NCI-H524 treated with DMSO at 0.1 percent for 48 hours (cell line): ENCODE data around the gene HES1.
"Not testable (repeated sequence)": the region's sequence is repeated elsewhere in the genome, so short reads cannot be mapped to it uniquely, and the experiment has no call there.

Experiments used
- DNase-seq: peaks from one replicate; lab custom pipeline; 2025; lab: John Stamatoyannopoulos, UW

HES1 gene

DNA sequence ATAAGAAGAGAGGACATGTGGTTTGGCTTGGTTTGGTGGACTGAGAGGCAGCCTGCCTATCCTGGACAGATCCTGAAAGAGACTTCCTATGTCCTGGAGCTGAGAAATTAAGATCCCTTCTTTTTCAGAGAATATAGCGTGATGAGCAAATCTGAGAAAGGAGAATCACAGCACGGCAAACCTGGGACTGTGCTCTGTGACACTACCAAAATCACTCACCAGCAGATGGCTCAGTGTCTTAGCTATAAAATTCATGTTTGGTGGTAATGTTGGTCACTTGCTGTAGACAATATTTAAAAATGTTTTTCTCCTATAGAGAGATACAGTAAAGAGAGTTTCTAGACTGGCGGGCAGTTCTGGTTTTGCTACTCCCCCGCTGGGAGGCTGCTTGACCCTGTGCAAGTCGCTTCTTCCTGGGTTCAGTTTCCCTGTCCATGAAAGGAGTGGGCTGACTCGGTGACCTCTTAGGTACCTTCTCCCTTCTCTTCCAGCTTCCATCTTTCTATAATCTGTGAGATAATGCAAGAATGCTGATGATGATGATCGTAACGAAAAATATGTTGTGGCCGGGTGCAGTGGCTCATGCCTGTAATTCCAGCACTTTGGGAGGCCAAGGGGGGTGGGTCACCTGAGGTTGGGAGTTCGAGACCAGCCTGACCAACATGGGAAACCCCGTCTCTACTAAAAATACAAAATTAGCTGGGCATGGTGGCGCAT lies 7.6 kb upstream of the HES1 start:
- DNase-seq: no peak

DNA sequence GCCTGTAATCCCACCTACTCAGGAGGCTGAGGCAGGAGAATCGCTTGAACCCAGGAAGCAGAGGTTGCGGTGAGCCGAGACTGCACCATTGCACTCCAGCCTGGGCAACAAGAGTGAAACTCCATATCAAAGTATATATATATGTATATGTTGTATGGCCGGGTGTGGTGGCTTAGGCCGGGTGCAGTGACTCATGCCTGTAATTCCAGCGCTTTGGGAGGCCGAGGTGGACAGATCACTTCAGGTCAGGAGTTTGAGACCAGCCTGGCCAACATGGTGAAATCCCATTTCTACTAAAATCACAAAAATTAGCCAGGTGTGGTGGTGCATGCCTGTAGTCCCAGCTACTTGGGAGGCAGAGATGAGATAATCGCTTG lies 7.0 kb upstream of the HES1 start:
- not testable (repeated sequence) for DNase-seq

DNA sequence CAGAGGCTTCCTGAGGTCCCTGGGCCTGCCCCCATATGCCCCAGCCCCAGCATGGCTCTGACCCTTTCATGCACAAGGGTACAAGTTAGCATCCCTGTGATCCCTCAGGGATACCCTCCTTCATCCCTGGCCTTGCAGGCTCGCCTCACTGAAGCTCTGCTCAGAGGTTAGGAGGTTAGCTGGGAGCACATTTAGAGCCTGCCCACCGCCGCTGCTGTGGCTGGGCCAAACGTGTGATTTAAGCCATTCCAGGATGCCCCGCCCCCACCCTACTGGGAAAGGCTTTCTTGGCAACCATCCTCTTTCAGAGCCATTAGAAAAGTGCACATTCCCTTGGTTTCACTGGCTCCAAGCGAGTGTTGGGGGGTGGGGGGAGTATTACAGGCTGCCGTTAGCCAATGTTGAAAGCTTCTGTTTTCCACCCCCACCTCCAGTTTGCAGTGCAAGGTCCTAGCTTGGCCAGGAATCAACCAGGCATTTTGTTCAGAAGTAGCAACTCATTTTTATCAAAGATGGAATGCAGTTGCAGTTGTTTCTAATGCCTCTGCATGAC lies 6.3 kb upstream of the HES1 start:
- DNase-seq: no peak

DNA sequence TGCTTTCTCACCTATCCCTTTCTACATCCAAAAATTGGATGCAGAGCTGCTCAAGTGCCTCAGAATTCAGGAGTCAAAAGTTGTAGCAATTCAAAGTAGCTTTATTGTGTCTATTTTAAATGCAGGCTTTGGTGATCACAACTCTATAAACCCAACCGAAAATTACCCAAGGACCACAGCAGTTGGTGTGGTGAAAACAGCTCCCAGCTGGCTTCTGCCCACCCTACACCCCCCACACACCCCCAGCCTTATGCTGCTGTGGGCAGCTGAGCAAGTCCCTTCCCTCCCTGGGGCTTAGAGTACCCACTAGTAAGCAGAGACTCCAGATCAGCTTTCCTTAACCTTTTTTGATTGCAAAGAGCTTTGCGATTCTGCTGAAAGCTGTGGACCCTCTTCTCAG lies 5.8 kb upstream of the HES1 start:
- DNase-seq: peak; percentile 44

DNA sequence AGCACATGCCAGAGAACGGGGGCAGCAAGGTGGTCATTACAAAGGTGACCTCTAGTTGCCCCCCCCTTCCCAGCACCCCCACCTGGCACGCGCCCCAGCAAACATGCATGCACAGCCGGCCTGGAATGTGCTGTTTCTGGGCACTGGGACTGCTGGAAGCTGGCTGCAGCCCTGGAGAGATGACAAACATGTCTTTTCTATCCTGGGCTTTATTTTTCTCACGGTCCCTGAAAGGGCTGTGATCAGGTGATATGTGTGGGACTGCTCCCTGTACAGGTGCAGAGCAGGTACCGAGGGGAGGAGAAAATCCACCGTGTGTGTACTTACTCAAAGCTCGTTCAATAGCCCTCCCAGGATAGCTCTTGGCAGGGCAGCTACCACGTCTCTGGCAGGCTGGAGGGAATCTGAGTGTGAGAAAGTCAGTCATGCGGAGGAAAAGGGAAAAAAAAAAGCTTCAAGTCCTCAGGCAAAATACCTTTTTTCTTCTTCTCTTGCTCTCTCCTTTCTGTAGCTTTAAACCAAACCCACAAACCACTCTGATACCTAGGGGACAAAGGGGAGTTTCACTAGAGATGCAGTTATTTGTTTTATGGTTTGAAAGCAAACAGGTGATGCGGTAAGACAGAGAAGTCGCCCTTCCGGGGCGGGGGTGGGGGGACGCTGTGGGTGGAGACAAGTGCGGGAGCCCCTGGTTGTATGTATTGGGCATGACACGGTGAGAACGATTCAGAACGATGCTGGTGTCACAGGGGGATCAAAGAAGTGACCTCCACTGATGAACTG lies 5.0 kb upstream of the HES1 start:
- DNase-seq: no peak

DNA sequence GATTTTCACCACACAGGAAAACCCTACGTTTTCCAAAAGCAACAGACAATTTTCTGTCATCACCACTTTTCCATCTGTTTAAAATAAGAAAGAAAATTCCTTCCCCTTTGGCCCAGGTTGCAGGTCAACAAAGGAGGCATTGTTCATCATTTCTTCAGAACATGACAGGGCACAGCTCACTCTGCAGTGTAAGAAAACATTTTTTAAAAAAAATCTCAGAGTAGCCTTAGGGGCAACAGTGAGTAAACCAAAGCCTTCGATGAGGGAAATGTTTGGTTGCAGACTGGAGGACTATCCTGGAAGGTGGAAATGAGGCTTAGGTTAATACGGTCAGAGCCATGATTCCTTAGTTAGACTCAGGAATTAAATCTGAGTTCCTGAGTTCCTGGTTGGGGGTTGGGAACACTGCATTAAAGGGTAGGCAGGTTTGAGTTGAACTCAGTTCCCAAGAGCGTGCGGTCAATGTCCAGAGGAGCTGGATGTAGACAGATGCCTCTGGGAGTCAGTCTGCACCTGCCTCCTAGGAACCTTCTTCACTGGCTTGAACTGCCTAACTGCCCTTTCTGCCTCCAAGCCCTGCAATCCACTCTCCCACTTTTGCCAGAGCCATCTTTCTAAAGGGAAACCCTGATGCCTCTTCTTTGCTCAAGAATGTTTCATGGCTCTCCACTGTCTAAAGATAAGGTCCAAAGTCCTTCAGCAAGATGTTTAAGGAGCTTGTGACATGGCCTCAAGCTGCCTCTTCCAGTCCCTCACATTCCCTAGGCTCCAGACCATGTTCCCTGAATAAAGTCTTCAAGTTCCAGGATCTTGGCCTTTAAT lies 3.3 kb upstream of the HES1 start:
- DNase-seq: no peak

DNA sequence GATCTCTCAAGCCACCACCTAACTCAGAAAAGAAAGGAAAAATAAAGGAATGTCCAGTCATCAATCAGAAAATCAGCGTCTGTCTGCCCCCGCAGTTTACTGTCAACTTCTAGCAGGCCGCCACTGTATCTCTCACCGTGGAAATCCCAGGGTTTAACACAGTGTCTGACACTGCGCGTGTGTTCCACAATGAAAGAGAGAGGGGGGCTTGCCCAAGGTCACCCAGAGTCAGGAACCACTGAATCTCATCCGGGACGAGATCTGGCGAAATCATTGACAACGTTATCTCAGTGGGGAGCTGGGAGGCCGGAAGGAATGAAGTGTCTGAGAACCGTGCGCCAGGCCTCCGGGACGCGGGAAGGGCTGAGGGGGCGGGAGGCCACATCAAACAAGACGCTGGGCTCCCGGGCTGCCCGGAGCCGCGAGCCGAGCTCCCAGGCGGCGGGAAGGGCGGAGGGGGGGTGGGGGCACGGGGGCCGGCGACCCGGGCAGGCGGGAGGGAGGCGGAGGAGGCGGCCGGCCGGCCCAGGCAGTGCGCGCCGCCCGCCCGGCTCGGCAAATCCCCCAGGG lies 2.2 kb upstream of the HES1 start:
- DNase-seq: no peak

DNA sequence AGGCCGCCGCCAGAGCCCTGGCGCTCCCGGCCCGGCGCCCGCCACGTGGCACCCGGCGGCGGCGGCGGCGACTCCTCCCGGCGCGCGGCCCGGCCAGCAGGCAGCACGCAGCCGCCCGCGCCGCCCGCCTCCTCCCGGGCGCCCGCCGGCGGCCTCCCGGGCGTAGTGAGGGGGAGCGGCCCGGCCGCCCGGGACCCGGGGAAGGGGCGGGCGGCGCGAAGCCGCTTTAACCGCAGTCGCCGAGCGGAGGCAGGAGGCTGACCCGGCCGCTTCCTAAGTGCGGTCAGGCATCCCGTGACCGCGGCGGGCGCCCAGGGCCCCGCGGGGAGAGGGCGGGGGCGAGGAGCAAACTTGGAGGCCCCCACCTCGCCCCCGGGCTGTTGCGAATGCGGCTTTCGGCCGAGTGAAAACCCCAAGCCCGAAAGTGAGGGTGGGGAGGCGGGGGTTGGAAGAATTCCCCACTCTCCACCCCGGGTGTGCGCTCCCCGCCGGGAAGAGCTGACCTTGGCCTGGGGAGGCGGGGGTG lies 1.7 kb upstream of the HES1 start:
- DNase-seq: no peak

DNA sequence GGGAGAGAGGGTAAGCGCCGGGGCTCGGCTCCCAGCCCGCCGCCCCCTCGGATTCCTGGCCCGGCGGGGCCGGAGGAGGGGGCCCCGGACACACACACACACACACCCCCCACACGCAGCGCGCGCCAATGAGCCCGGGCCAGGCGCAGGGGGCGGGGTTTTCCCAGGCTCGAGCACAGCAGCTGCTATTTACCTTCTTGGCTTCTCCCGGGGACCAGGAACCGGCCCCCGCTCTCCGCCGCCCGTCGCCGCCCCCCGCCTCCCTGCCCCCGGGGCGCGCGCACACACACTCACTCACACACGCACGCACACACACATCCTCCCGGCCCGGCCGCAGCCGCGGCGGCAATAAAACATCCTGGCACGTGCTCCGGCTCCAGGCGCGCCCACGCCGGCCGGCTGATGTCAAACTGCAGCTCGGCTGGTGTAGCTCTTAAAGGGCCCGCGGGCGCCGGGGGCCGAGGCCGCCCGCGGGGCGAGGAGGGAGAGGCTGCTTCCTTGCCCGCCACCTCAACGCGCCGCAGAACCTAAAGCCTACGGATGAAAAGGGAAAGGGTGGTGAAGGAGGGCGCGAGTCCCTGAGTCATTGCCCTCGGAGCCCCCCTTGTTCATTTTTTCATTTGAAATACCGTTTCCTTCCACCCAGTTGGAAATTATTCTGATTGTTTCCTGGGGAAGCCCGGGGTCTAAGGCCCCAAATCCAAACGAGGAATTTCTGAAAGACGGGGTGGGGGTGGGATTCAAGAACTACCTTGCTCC lies 1.0 kb upstream of the HES1 start:
- peak; percentile 85 for DNase-seq

DNA sequence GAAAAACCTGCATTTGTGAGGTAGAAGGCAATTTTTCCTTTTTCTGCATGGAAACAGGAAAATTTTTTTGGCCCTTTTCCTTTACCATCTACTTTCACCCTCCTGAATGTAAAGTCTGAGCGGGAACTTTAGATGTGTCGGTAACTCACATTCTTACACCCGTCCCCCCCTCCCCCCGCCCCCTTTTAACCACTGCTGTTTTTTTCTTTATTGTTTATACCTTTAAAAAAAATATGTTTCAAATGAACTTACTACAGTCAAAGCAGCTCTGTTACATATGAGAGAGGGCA lies 487 bp upstream of the HES1 start:
- no peak for DNase-seq

DNA sequence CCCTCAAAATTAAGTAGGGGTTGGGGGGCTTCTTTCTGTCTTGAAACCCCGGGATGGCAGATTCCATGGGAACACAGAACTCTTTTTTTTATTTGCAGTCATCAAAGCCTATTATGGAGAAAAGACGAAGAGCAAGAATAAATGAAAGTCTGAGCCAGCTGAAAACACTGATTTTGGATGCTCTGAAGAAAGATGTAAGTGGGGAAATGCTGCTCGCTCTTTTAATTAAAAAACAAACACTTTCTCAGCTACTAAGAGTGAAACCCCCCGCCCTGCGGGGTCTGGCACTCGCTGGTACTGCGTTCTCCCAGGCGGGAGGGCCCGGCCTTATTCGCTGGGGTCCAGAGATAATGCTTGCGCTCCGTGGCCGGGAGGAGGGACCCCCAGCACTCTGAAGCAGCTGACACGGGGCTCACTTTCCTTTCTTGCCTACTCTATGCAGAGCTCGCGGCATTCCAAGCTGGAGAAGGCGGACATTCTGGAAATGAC lies 615 bp downstream of the HES1 start:
- DNase-seq: no peak

DNA sequence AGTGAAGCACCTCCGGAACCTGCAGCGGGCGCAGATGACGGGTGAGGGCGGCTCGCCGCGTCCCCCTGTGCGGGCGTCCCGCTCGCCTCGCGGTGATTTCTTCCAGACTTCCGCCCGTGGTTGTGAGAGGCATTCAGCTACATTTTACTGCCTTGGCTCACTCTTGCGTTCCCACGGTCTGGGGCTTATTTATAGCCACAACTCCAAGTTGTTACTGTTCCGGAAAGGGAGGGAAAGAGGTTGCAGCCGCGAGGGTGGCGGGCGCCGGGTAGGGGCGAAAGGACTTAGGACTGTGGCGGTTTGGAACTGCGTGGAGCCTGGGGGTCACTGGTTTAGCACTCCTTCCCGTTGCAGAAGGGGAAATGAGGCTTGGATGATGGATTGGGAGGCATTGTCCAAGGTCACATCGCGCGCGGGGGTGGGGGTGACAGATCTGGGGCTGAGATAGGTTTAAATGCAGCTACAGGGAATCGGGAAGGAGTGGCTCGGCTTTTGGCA lies 1.1 kb downstream of the HES1 start:
- no peak for DNase-seq

DNA sequence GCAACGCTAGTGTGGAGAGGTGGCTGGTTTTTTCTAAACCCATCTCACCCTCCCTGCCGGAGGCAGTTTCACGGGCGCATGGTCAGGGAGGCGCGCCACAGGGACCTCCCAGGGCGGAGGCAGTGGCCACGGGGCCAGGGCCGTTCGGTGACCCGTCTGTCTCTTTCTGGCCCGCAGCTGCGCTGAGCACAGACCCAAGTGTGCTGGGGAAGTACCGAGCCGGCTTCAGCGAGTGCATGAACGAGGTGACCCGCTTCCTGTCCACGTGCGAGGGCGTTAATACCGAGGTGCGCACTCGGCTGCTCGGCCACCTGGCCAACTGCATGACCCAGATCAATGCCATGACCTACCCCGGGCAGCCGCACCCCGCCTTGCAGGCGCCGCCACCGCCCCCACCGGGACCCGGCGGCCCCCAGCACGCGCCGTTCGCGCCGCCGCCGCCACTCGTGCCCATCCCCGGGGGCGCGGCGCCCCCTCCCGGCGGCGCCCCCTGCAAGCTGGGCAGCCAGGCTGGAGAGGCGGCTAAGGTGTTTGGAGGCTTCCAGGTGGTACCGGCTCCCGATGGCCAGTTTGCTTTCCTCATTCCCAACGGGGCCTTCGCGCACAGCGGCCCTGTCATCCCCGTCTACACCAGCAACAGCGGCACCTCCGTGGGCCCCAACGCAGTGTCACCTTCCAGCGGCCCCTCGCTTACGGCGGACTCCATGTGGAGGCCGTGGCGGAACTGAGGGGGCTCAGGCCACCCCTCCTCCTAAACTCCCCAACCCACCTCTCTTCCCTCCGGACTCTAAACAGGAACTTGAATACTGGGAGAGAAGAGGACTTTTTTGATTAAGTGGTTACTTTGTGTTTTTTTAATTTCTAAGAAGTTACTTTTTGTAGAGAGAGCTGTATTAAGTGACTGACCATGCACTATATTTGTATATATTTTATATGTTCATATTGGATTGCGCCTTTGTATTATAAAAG lies 1.8 kb downstream of the HES1 start:
- no peak for DNase-seq

DNA sequence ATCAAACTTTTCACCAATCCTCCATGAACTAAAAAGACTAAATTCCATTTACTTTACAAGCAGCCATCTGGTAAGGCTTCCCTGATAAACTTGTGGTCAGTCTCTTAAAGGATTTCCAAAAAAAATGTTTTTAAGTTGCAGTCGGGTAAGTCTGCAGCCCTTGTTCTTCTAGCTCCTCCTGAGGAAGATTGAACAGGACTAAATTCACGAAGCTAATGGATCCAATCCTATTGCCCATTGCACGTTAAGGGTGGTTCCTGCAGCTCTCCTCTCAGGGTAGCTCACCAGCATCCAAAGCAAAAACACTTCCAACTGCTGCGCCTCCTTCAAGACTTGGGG lies 2.8 kb downstream of the HES1 start:
- DNase-seq: no peak

DNA sequence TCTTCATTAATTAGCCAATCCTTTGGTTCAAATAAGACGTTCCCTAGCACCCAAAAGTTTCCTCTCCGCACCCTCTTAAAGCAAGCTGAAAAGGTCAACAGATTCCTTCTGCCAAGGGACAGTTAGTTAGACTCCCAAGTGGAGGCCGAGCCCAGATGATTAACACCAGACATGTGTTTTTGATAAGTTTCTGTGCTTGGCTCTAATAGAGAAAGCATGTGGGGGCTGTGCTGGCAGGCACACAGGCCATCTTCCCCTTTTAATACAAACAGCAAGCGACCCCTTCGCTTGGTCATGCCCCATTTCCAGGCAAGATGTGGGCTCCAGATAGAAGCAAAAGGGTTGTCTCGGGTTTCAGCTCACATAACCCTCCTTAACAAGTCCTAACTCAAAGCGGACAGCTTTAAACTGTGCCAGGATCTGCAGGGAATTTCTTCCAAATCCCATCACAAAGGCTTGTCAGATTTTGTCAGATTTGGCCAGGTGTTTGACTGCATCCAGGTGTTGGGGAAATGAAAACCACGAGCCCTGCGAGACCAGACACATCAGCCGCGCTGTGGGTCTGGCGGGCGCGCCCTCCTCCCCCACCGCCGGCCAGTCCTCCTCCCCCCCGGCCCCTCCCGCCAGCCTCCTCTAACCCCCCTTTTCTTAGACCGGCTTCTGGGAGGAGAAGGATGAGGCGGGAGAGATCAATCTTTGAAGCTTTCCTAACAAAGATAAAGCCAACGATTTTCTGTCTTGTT lies 3.3 kb downstream of the HES1 start:
- DNase-seq: no peak

DNA sequence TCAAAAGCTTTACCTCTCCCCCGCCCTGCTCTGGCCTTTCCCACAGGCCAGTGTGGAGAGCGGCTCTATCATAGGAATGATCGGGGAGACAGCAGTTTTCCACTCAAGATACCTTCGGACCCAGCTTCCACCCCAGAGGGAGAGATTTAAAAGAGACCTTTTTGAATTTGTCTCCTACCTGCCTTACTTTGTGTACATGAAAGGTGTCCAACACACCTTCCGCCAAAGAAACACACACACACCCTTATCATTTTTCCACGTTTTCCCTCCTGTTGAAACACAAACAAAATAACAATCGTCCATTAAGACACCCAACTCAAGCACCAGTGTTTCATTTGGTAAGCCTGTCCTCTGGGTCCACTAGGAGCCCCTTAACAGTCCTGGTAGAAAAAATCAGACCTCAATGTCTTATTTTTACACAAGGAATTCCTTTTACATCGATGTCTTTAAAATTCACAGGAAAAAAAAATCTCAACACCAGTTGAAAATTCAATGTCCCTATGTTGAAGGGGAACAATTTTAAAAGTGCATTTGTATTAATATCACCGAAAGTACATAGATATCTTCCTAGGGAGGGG lies 4.0 kb downstream of the HES1 start:
- DNase-seq: no peak

DNA sequence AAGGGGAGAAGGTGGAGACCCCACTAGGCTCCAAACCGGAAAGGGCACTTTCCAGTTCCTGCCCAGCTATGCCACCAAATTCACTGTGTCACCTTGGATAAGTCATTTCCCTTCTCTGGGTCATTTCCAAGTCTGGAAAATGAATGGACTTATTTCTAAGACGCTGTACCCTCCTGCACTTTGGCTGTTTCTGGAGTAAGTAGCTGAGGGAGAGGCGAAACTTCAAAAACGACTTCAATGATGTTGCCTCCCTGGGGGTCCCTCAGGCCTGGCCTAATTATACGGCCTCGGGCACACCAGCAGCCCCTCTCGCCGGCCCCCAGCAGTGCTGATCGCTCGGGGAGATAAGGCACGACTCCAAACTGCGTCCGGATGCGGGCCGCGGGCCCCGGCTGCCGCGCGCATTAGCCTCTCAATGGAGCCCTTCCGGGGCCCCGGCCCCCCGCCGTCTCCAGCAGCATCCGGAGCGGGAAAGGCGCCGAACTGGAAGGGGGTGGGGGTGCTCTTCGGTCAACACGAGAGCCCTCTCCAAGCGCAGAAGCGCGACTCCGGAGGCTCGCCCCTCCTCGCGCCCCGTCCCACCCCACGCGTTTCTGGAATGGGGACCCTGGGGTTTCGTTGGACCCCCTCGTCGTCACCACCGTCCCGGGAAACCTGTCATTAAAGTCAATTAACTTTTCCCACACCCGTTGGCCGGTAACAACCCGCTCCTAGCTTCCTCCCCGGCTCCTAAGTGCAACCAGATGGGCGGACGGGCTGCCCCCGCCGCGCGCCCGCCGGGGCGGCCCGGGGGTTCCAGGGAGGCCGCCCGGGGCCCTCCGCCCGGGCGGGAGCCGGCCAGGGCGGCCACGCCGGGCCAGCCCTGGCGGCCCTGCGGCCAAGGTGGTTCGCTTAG lies 4.8 kb downstream of the HES1 start:
- no peak for DNase-seq
